ACC112 (cell line): ENCODE results near the gene RAB6B.

Experiments
- H2AFZ ChIP-seq: fragments of 200-600 bp; sonication (generic); one replicate; pipeline ENCODE4 v1.6.0; 2017; ENCODE audit warnings: antibody characterized with exemption, low read length; ENCODE audit not compliant: unreplicated experiment
- H3K27ac ChIP-seq: fragments of 200-600 bp; sonication (generic); 2 replicates; pipeline ENCODE4 v1.5.1; 2014; ENCODE audit warnings: low read depth, mild to moderate bottlenecking, antibody characterized with exemption, low read length, moderate library complexity
- H3K27me3 ChIP-seq: fragments of 200-600 bp; sonication (generic); 2 replicates; pipeline ENCODE4 v1.6.1; 2014; ENCODE audit warnings: mild to moderate bottlenecking, antibody characterized with exemption, low read length, moderate library complexity, mixed read lengths; ENCODE audit not compliant: insufficient read depth
- H3K36me3 ChIP-seq: fragments of 200-600 bp; sonication (generic); 2 replicates; pipeline ENCODE4 v1.6.1; 2016; ENCODE audit warnings: mild to moderate bottlenecking, antibody characterized with exemption, low read length, moderate library complexity, mixed read lengths; ENCODE audit not compliant: insufficient read depth
- H3K4me1 ChIP-seq: fragments of 200-600 bp; sonication (generic); one replicate; pipeline ENCODE4 v1.6.1; 2016; ENCODE audit warnings: low read length, mixed read lengths; ENCODE audit not compliant: insufficient read depth, unreplicated experiment, control insufficient read depth
- H3K4me3 ChIP-seq: fragments of 200-600 bp; sonication (generic); 2 replicates; pipeline ENCODE4 v1.5.1; 2014; ENCODE audit warnings: mild to moderate bottlenecking, low read depth, low read length
- H3K79me2 ChIP-seq: fragments of 200-600 bp; sonication (generic); one replicate; pipeline ENCODE4 v1.6.0; 2016; ENCODE audit warnings: low read length; ENCODE audit not compliant: control insufficient read depth, unreplicated experiment, insufficient read depth

Gene RAB6B

DNA sequence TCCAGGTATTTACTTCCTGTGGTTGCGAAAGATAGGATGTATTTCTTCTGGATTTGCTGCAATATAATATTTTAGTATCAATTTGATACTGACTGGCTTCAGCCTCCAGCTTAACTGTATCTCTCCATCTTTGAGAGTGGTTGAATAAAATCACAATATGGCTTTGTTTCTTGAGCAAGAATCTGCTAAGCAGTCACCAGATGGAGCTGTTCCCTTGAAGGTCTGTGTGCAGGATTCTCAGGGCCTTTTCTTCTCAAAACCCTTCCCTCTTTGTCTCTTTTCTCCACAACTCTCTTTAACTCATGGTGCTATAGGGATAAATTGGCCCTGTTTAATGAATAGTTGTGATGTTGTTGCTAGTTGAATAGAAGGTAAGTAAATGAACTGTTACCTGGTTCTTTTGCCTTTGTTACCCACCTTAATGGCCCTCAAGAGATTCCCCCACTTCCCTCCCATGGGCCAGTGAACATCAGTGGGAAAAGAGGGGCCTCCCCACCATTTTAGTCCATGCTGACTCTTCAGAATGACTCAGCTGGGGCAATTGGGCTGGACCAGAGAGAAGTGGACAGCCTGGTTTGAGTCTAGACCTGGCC lies 34.8 kb upstream of the RAB6B start:
- H3K4me1 ChIP-seq: peaks cover 7% of the 10 kb centered on the region
- no peaks in the 10 kb centered on the region for H3K27me3 ChIP-seq
- no peaks in the 10 kb centered on the region for H3K79me2 ChIP-seq
- no peak overlapping the region for H2AFZ ChIP-seq
- H3K4me3 ChIP-seq: no peak overlapping the region
- no peak overlapping the region for H3K27ac ChIP-seq
- H3K36me3 ChIP-seq: no peaks in the 10 kb centered on the region

- Histone ChIP-seq H2AFZ (no peak overlapping the region), H3K27ac (no peak overlapping the region), H3K27me3 (no peaks in the 10 kb centered on the region), H3K4me3 (no peak overlapping the region), H3K79me2 (no peaks in the 10 kb centered on the region), H3K4me1 (peaks cover 7% of the 10 kb centered on the region), H3K36me3 (no peaks in the 10 kb centered on the region)
Measured at GRCh38 chr3:133928903-133929607, 33.4 kb upstream of the RAB6B start.

DNA sequence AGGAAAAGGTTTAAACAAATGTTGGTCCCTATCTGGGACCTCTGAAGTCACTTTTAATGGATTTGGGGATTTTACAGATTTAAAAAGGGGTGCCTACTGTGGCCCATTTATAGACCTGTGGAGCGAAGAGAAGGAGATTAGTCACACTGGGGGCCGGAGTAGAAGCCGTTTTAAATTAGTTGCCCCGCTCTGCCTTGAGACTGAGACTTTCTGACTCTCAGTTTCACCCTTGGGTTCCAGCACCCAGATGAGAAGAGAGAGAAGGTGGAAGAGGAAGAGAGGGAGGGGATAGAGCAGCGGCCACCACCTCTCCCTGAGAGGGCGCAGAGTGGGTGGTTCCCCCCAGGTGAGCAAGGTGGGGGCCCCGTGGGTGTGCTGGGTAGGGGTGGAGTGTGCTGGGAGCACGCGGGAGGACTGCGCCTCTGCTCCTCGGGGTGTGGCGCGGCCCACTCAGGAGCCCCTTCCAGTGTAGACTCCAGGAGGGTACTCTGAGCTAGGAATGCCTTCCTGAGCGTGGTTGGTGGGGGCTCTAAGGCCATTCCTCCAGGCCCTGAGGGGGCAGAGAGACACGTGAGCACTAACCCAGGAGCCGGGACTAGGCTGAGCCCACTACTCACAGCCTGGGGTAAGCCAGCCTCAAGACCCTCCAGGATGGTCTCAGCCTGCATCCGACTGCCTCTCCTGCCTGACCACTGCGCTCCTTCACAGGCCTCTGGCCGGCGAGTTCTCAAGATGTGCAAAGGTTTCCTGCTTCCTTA lies 32.6 kb upstream of the RAB6B start:
- H3K4me3 ChIP-seq: peak overlapping the region; percentile 86
- no peaks in the 10 kb centered on the region for H3K36me3 ChIP-seq
- H3K27ac ChIP-seq: no peak overlapping the region
- H3K4me1 ChIP-seq: peaks cover 7% of the 10 kb centered on the region
- H3K27me3 ChIP-seq: no peaks in the 10 kb centered on the region
- H2AFZ ChIP-seq: peak overlapping the region; percentile 98
- H3K79me2 ChIP-seq: no peaks in the 10 kb centered on the region

DNA sequence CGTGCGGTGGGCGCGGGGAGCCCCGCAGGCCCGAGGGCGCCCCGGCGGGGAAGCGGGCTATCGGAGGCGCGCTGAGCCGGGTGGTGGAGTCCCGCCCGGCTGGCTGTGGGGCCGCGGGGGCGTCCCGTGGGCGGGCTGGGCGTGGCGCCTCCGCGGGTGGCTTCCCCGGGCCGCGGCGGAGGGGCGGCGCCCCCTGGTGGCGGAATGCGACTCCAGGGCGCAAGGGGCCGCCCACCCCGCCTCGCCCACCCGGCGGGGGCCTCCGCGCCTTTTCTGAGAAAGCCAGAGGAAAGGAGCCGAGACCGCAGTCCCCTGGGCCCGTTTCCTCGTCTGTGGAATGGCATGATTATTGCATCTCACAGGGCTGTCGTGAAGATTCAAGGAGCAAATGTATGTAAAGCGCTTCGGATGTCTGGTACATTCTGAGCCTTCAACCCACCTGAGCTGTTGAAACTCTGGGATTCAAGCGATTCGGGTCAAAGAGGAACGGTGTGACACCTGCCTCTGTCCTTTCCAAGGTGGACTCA lies 31.9 kb upstream of the RAB6B start:
- peak overlapping the region; percentile 86 for H3K4me3 ChIP-seq
- H2AFZ ChIP-seq: peak overlapping the region; percentile 98
- no peak overlapping the region for H3K27ac ChIP-seq
- H3K36me3 ChIP-seq: no peaks in the 10 kb centered on the region
- H3K79me2 ChIP-seq: no peaks in the 10 kb centered on the region
- H3K27me3 ChIP-seq: no peaks in the 10 kb centered on the region
- H3K4me1 ChIP-seq: peaks cover 7% of the 10 kb centered on the region

GRCh38 chr3:133926736-133927539 lies 31.3 kb upstream of the RAB6B start:
- Histone ChIP-seq H3K27me3 (no peaks in the 10 kb centered on the region), H3K79me2 (no peaks in the 10 kb centered on the region), H3K4me1 (peaks cover 7% of the 10 kb centered on the region), H3K27ac (no peak overlapping the region), H2AFZ (peak overlapping the region; percentile 98), H3K4me3 (peak overlapping the region; percentile 86), H3K36me3 (no peaks in the 10 kb centered on the region)

DNA sequence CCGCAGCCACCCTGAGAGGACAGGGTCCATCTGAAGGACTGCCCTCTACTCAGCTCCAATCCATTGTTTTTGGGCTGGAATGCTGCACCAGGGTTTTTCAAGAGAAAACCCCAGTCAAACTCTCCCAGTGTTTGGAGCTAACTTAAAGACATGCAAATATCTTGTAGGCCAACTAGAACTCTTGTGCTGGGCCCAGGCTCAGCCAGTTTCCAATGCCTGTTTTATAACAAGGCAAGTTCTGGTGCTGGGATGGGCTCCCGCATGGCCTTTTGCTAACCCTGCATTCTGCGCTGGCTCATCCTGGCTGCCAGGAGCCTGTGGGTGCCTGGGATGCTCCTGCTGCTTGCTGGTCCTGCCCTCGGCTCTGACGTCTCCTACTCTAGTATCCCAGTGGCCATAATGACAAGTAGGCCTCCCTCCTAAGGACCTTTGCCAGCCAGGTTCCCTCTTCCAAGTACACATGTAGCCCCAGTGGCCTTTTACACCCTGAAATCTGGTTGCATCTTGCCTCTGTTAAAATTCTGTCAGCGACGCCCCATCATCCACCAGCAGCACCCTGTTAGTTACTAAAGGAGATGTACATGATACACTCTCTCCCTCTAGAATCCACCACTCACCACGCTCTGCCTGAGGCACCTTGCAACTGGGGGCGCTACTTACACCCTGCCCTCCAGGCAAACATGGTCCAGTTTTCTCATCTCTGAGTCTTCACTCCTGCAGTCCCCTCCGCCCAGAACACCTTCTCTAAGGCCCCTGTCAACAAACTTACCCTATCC lies 30.5 kb upstream of the RAB6B start:
- Histone ChIP-seq H3K4me3 (no peak overlapping the region), H3K79me2 (no peaks in the 10 kb centered on the region), H3K36me3 (no peaks in the 10 kb centered on the region), H3K27ac (no peak overlapping the region), H3K4me1 (peaks cover 7% of the 10 kb centered on the region), H3K27me3 (no peaks in the 10 kb centered on the region), H2AFZ (no peak overlapping the region)

DNA sequence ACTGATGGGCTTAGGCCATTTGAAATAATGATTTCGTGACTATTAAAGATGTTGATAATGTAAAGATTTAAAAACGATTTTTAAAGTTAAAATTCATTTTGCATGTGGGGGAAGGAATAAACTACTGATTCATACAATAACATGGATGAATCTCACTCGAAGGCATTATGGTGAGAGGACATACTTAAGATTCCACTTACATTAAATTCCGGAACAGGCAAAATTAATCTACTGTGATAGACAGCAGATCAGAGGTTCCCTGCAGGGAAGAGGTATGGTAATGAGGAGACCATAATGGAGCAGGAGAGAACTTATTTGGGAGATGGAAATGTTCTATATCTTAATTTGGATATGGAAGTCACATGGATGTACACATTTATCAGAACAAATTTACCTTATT lies 28.4 kb upstream of the RAB6B start:
- H3K27me3 ChIP-seq: no peaks in the 10 kb centered on the region
- H3K4me3 ChIP-seq: no peak overlapping the region
- H3K36me3 ChIP-seq: no peaks in the 10 kb centered on the region
- no peak overlapping the region for H2AFZ ChIP-seq
- H3K79me2 ChIP-seq: no peaks in the 10 kb centered on the region
- peaks cover 4% of the 10 kb centered on the region for H3K4me1 ChIP-seq
- no peak overlapping the region for H3K27ac ChIP-seq

GRCh38 chr3:133921592-133921991 lies 25.9 kb upstream of the RAB6B start:
- H2AFZ ChIP-seq: no peak overlapping the region
- H3K4me1 ChIP-seq: no peaks in the 10 kb centered on the region
- no peak overlapping the region for H3K27ac ChIP-seq
- H3K36me3 ChIP-seq: no peaks in the 10 kb centered on the region
- H3K79me2 ChIP-seq: no peaks in the 10 kb centered on the region
- no peak overlapping the region for H3K4me3 ChIP-seq
- no peaks in the 10 kb centered on the region for H3K27me3 ChIP-seq

DNA sequence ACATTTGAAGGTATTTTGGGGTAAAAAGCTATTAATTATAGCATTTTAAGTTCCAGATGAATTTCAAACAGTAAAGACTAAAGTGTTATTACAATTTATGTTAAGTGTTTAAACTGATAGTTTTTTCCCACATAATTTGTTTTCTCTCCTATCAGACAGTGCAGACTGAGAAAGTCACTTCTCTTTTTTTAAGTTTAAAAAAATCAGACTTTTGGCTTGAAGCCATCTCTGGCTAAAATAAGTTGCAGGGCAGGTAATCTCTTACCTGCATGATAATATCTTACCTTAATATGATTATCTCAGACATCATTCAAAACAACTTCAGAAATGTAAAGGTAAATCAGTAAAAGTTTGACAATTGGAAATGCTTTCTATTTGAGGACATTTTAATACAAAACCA lies 21.5 kb upstream of the RAB6B start:
- no peak overlapping the region for H3K4me3 ChIP-seq
- H3K79me2 ChIP-seq: no peaks in the 10 kb centered on the region
- H3K36me3 ChIP-seq: no peaks in the 10 kb centered on the region
- H2AFZ ChIP-seq: no peak overlapping the region
- H3K27ac ChIP-seq: no peak overlapping the region
- no peaks in the 10 kb centered on the region for H3K4me1 ChIP-seq
- peaks cover 6% of the 10 kb centered on the region for H3K27me3 ChIP-seq
